Measurements from ENCODE around the gene CFTR. TPM values are rescaled to one million over a fixed set of nuclear protein-coding genes. Genes with fewer than 3 reads are reported as not detected.

CFTR gene
- total RNA-seq, 2 donors from 2014 or later = 251 to 329 TPM

DNA sequence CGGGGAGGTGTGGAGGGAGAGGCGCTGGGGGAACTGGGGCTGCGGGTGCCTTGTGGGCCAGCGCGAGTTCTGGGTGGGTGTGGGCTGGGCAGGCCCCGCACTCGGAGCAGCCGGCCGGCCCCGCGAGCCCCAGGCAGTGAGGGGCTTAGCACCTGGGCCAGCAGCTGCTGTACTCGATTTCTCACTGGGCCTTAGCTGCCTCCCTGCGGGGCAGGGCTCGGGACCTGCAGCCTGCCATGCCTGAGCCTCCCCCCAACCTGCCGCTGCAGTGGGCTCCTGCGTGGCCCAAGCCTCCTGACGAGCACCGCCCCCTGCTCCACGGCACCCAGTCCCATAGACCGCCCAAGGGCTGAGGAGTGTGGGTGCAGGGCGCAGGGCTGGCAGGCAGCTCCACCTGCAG lies 116.3 kb downstream of the CFTR start:
- Histone ChIP-seq H3K4me1 (peaks cover 3% of the 10 kb centered on the region), H3K27ac (peak overlapping the region in 1 of 4 donors; percentile 17), H3K9me3 (no peaks in the 10 kb centered on the region), H3K27me3 (no peaks in the 10 kb centered on the region), H3K4me3 (no peak overlapping the region), H3K36me3 (replicated peaks in 1 of 2; ENCODE audit: insufficient read depth in 1 of 2, low read depth in 2 of 2) (no peaks in the 10 kb centered on the region)
- no peak for ATAC-seq
- 83 to 100% methylated on average over 1 to 11 of the region's 21 CpGs for WGBS, 2 donors
- intact Hi-C loops (cut with DNase I) = no loop called here
- TF ChIP-seq POLR2A (IDR thresholded peaks at IDR 0.05) (no peak), CTCF (IDR thresholded peaks at IDR 0.05) (no peak)
- DNase-seq = no peak

- TF ChIP-seq CTCF (IDR thresholded peaks at IDR 0.05) (no peak), POLR2A (IDR thresholded peaks at IDR 0.05) (no peak)
These were observed 117.9 kb downstream of the CFTR start for GRCh38 chr7:117597755-117598154.

DNA sequence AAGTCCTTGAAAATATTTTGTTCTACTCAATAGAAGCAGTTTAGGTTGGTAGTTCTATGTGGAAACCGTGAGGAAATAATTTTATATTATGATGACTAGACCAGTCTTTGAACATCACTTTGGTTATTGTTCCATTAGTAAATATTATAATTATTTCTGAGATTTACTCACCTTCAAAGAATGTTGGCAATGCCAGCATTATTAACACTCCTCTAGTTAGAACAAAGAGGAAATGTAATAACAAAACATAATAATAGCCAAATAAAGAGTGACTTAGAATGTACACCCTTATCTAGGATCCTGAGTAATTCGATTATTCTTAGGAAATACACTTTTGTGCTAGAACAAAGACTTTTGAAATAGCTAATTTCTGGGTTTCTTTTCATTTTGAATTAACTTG lies 121.1 kb downstream of the CFTR start:
- WGBS, 2 donors = 33 to 35% methylated on average over 2 of the region's 2 CpGs
- Histone ChIP-seq H3K36me3 (replicated peaks in 1 of 2; ENCODE audit: insufficient read depth in 1 of 2, low read depth in 2 of 2) (no peaks in the 10 kb centered on the region), H3K27me3 (no peaks in the 10 kb centered on the region), H3K4me1 (peaks cover 28% of the 10 kb centered on the region), H3K27ac (peak overlapping the region in 1 of 4 donors; percentile 47), H3K9me3 (no peaks in the 10 kb centered on the region), H3K4me3 (no peak overlapping the region)
- no peak for ATAC-seq
- TF ChIP-seq POLR2A (IDR thresholded peaks at IDR 0.05) (no peak), CTCF (IDR thresholded peaks at IDR 0.05) (no peak)
- intact Hi-C loops (cut with DNase I) = no loop called here
- DNase-seq = no peak

More at GRCh38 chr7:117597755-117598154, 117.9 kb downstream of the CFTR start:
- 70 to 85% methylated on average over 2 of the region's 2 CpGs for WGBS, 2 donors
- no peak overlapping the region for H3K27ac ChIP-seq
- no peaks in the 10 kb centered on the region for H3K9me3 ChIP-seq
- H3K4me1 ChIP-seq = peaks cover 9% of the 10 kb centered on the region
- ATAC-seq (no peak), DNase-seq (no peak)
- no peaks in the 10 kb centered on the region for H3K27me3 ChIP-seq
- no peaks in the 10 kb centered on the region for H3K36me3 ChIP-seq (replicated peaks in 1 of 2; ENCODE audit: insufficient read depth in 1 of 2, low read depth in 2 of 2)
- intact Hi-C loops (cut with DNase I) = no loop called here
- no peak overlapping the region for H3K4me3 ChIP-seq

DNA sequence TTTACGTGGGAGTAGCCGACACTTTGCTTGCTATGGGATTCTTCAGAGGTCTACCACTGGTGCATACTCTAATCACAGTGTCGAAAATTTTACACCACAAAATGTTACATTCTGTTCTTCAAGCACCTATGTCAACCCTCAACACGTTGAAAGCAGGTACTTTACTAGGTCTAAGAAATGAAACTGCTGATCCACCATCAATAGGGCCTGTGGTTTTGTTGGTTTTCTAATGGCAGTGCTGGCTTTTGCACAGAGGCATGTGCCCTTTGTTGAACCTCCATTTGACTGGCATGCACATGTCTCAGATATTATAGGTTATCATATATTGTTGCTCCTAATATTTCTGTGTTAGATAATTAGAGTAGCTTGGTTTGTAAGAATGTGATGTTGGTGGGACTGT lies 123.8 kb downstream of the CFTR start:
- no peaks in the 10 kb centered on the region for H3K9me3 ChIP-seq
- 82 to 88% methylated on average over 4 of the region's 4 CpGs for WGBS, 2 donors
- H3K4me1 ChIP-seq = peaks cover 37% of the 10 kb centered on the region
- intact Hi-C loops (cut with DNase I) = no loop called here
- DNase-seq (no peak), ATAC-seq (no peak)
- H3K27ac ChIP-seq = peak overlapping the region in 1 of 4 donors; percentile 1
- no peaks in the 10 kb centered on the region for H3K27me3 ChIP-seq
- no peaks in the 10 kb centered on the region for H3K36me3 ChIP-seq (replicated peaks in 1 of 2; ENCODE audit: insufficient read depth in 1 of 2, low read depth in 2 of 2)
- TF ChIP-seq POLR2A (IDR thresholded peaks at IDR 0.05) (no peak), CTCF (IDR thresholded peaks at IDR 0.05) (no peak)
- H3K4me3 ChIP-seq = no peak overlapping the region

DNA sequence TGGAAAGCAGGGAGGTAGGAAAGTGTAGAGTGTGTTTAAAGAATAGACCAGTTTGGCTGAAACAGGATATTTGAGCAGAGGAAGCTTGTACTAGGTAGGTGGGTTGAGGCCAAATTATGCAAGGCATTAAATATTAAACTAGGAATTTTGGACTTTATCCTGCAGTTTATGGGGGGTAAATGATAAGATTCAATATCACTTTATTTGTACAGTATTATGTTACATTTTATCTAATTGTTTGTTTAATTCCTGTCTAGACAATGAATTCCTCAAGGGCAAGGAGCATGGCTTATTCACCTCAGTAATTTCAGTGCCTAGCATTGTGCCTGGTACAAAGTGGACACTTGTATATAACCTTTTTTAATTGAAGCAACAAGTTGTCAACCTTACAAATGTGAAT lies 125.9 kb downstream of the CFTR start:
- TF ChIP-seq CTCF (IDR thresholded peaks at IDR 0.05) = no peak
- TF ChIP-seq POLR2A (IDR thresholded peaks at IDR 0.05) = peak in 1 of 3 donors; percentile 8
- H3K4me3 ChIP-seq = no peak overlapping the region
- H3K4me1 ChIP-seq = peaks cover 37% of the 10 kb centered on the region
- intact Hi-C loops (cut with DNase I) = no loop called here
- H3K9me3 ChIP-seq = no peaks in the 10 kb centered on the region
- H3K27me3 ChIP-seq = no peaks in the 10 kb centered on the region
- DNase-seq (no peak), ATAC-seq (peak; percentile 72)
- H3K36me3 ChIP-seq (replicated peaks in 1 of 2; ENCODE audit: insufficient read depth in 1 of 2, low read depth in 2 of 2) = no peaks in the 10 kb centered on the region
- peak overlapping the region in 1 of 4 donors; percentile 42 for H3K27ac ChIP-seq

Data from body of pancreas (tissue), 4 donors.